ENCODE measurements around the gene MAB21L4. TPM values are rescaled to one million over a fixed set of nuclear protein-coding genes. Genes with fewer than 3 reads are reported as not detected.

Gene MAB21L4
- total and polyA plus RNA-seq, 7 experiments from 2014 or later, result not detected

- Mint-ChIP-seq H3K27me3 (peaks cover 0 to 4% (median 0%) of the 10 kb centered on the region in 5 donors), H3K36me3 (no peaks in the 10 kb centered on the region), H3K4me3 (no peak overlapping the region), H3K27ac (no peak overlapping the region), H3K4me1 (no peaks in the 10 kb centered on the region), H3K9me3 (peaks cover 0 to 1% (median 0%) of the 10 kb centered on the region in 11 donors)
- no peaks in the 10 kb centered on the region for H3K27me3 ChIP-seq (ENCODE audit: control insufficient read depth in 2 of 2, insufficient read depth in 2 of 2, low read length in 2 of 2)
- no peaks in the 10 kb centered on the region for H3K9me3 ChIP-seq (ENCODE audit: control insufficient read depth in 2 of 3, low read length in 3 of 3)
- ATAC-seq, result no peak
- ChIA-PET POLR2A (no interaction called here), CTCF (no interaction called here)
- intact Hi-C loops (cut with micrococcal nuclease), result no loop called here
- no peaks in the 10 kb centered on the region for H3K4me1 ChIP-seq (ENCODE audit: control insufficient read depth in 2 of 2, insufficient read depth in 2 of 2, low read length in 2 of 2)
- H3K27ac ChIP-seq (ENCODE audit: low read depth, low read length), result no peak overlapping the region
- H3K36me3 ChIP-seq (ENCODE audit: control insufficient read depth in 2 of 3, insufficient read depth in 3 of 3, low read length in 3 of 3), result no peaks in the 10 kb centered on the region
- DNase-seq, result peak in 2 of 9 donors; percentile 2 to 15
- no peak overlapping the region for H3K4me3 ChIP-seq (ENCODE audit: low read length)
Observed at GRCh38 chr2:240928476-240929363, 32.8 kb upstream of the MAB21L4 start.

GRCh38 chr2:240927390-240927781, 31.4 kb upstream of the MAB21L4 start:
- no peaks in the 10 kb centered on the region for H3K36me3 ChIP-seq (ENCODE audit: control insufficient read depth in 2 of 3, insufficient read depth in 3 of 3, low read length in 3 of 3)
- no peak for ATAC-seq

GRCh38 chr2:240926516-240927389, 30.8 kb upstream of the MAB21L4 start:
- Mint-ChIP-seq H3K4me3 (no peak overlapping the region), H3K27ac (peak overlapping the region in 1 of 9 donors; percentile 2), H3K36me3 (no peaks in the 10 kb centered on the region), H3K4me1 (no peaks in the 10 kb centered on the region), H3K27me3 (peaks cover 0 to 4% (median 0%) of the 10 kb centered on the region in 5 donors), H3K9me3 (peaks cover 0 to 1% (median 0%) of the 10 kb centered on the region in 11 donors)
- Histone ChIP-seq H3K4me3 (ENCODE audit: low read length) (no peak overlapping the region), H3K27ac (ENCODE audit: low read depth, low read length) (no peak overlapping the region), H3K4me1 (ENCODE audit: control insufficient read depth in 2 of 2, insufficient read depth in 2 of 2, low read length in 2 of 2) (no peaks in the 10 kb centered on the region), H3K36me3 (ENCODE audit: control insufficient read depth in 2 of 3, insufficient read depth in 3 of 3, low read length in 3 of 3) (no peaks in the 10 kb centered on the region), H3K27me3 (ENCODE audit: control insufficient read depth in 2 of 2, insufficient read depth in 2 of 2, low read length in 2 of 2) (no peaks in the 10 kb centered on the region), H3K9me3 (ENCODE audit: control insufficient read depth in 2 of 3, low read length in 3 of 3) (no peaks in the 10 kb centered on the region)
- POLR2A ChIA-PET, result no interaction called here
- DNase-seq, result peak in 2 of 9 donors; percentile 9 to 19
- CTCF ChIA-PET, result no interaction called here
- intact Hi-C loops (cut with micrococcal nuclease), result no loop called here
- no peak for ATAC-seq

More at GRCh38 chr2:240927390-240927781, 31.4 kb upstream of the MAB21L4 start:
- H3K27me3 ChIP-seq (ENCODE audit: control insufficient read depth in 2 of 2, insufficient read depth in 2 of 2, low read length in 2 of 2), result no peaks in the 10 kb centered on the region
- CTCF ChIA-PET, result interaction anchor here (0.6 kb wide), 1 partner anchor 719 kb away, joined by 3 read pairs; no protein-coding TSS in a partner anchor
- Mint-ChIP-seq H3K27me3 (peaks cover 0 to 4% (median 0%) of the 10 kb centered on the region in 5 donors), H3K4me1 (no peaks in the 10 kb centered on the region), H3K9me3 (peaks cover 0 to 1% (median 0%) of the 10 kb centered on the region in 11 donors), H3K27ac (peak overlapping the region in 1 of 9 donors; percentile 2), H3K36me3 (no peaks in the 10 kb centered on the region), H3K4me3 (no peak overlapping the region)
- no peak overlapping the region for H3K4me3 ChIP-seq (ENCODE audit: low read length)
- no peaks in the 10 kb centered on the region for H3K9me3 ChIP-seq (ENCODE audit: control insufficient read depth in 2 of 3, low read length in 3 of 3)
- intact Hi-C loops (cut with micrococcal nuclease), result no loop called here
- H3K4me1 ChIP-seq (ENCODE audit: control insufficient read depth in 2 of 2, insufficient read depth in 2 of 2, low read length in 2 of 2), result no peaks in the 10 kb centered on the region
- no peak overlapping the region for H3K27ac ChIP-seq (ENCODE audit: low read depth, low read length)
- DNase-seq, result no peak
- POLR2A ChIA-PET, result no interaction called here

- Mint-ChIP-seq H3K27ac (no peak overlapping the region), H3K4me3 (no peak overlapping the region), H3K4me1 (no peaks in the 10 kb centered on the region), H3K9me3 (peaks cover 0 to 1% (median 0%) of the 10 kb centered on the region in 11 donors), H3K27me3 (peaks cover 0 to 4% (median 0%) of the 10 kb centered on the region in 5 donors), H3K36me3 (no peaks in the 10 kb centered on the region)
- H3K27me3 ChIP-seq (ENCODE audit: control insufficient read depth in 2 of 2, insufficient read depth in 2 of 2, low read length in 2 of 2), result no peaks in the 10 kb centered on the region
- intact Hi-C loops (cut with micrococcal nuclease), result no loop called here
- CTCF ChIA-PET, result no interaction called here
- H3K4me1 ChIP-seq (ENCODE audit: control insufficient read depth in 2 of 2, insufficient read depth in 2 of 2, low read length in 2 of 2), result no peaks in the 10 kb centered on the region
- H3K9me3 ChIP-seq (ENCODE audit: control insufficient read depth in 2 of 3, low read length in 3 of 3), result no peaks in the 10 kb centered on the region
- DNase-seq (peak in 2 of 9 donors; percentile 3 to 20), ATAC-seq (peak; percentile 20)
- H3K4me3 ChIP-seq (ENCODE audit: low read length), result no peak overlapping the region
- H3K36me3 ChIP-seq (ENCODE audit: control insufficient read depth in 2 of 3, insufficient read depth in 3 of 3, low read length in 3 of 3), result no peaks in the 10 kb centered on the region
- H3K27ac ChIP-seq (ENCODE audit: low read depth, low read length), result no peak overlapping the region
- POLR2A ChIA-PET, result no interaction called here
Observed at GRCh38 chr2:240925568-240926515, 29.9 kb upstream of the MAB21L4 start.

GRCh38 chr2:240925191-240925567, 29.2 kb upstream of the MAB21L4 start:
- no peaks in the 10 kb centered on the region for H3K4me1 ChIP-seq (ENCODE audit: control insufficient read depth in 2 of 2, insufficient read depth in 2 of 2, low read length in 2 of 2)
- peaks cover 0 to 4% (median 0%) of the 10 kb centered on the region in 5 donors for H3K27me3 Mint-ChIP-seq
- H3K4me3 Mint-ChIP-seq, result no peak overlapping the region
- POLR2A ChIA-PET, result no interaction called here
- no peaks in the 10 kb centered on the region for H3K36me3 Mint-ChIP-seq
- DNase-seq, result peak in 1 of 9 donors; percentile 19
- no peaks in the 10 kb centered on the region for H3K4me1 Mint-ChIP-seq
- H3K27me3 ChIP-seq (ENCODE audit: control insufficient read depth in 2 of 2, insufficient read depth in 2 of 2, low read length in 2 of 2), result no peaks in the 10 kb centered on the region
- H3K27ac Mint-ChIP-seq, result no peak overlapping the region
- no peak overlapping the region for H3K4me3 ChIP-seq (ENCODE audit: low read length)
- peaks cover 0 to 1% (median 0%) of the 10 kb centered on the region in 11 donors for H3K9me3 Mint-ChIP-seq
- ATAC-seq, result peak; percentile 33
- H3K27ac ChIP-seq (ENCODE audit: low read depth, low read length), result no peak overlapping the region
- intact Hi-C loops (cut with micrococcal nuclease), result no loop called here
- H3K9me3 ChIP-seq (ENCODE audit: control insufficient read depth in 2 of 3, low read length in 3 of 3), result no peaks in the 10 kb centered on the region
- CTCF ChIA-PET, result no interaction called here
- no peaks in the 10 kb centered on the region for H3K36me3 ChIP-seq (ENCODE audit: control insufficient read depth in 2 of 3, insufficient read depth in 3 of 3, low read length in 3 of 3)

- Mint-ChIP-seq H3K4me3 (no peak overlapping the region), H3K4me1 (no peaks in the 10 kb centered on the region), H3K9me3 (peaks cover 0 to 1% (median 0%) of the 10 kb centered on the region in 11 donors), H3K27ac (no peak overlapping the region), H3K36me3 (no peaks in the 10 kb centered on the region), H3K27me3 (no peaks in the 10 kb centered on the region)
- H3K9me3 ChIP-seq (ENCODE audit: control insufficient read depth in 2 of 3, low read length in 3 of 3), result no peaks in the 10 kb centered on the region
- no peaks in the 10 kb centered on the region for H3K27me3 ChIP-seq (ENCODE audit: control insufficient read depth in 2 of 2, insufficient read depth in 2 of 2, low read length in 2 of 2)
- ATAC-seq (no peak), DNase-seq (peak in 2 of 9 donors; percentile 2 to 10)
- CTCF ChIA-PET, result no interaction called here
- intact Hi-C loops (cut with micrococcal nuclease), result no loop called here
- POLR2A ChIA-PET, result no interaction called here
- no peaks in the 10 kb centered on the region for H3K36me3 ChIP-seq (ENCODE audit: control insufficient read depth in 2 of 3, insufficient read depth in 3 of 3, low read length in 3 of 3)
- H3K4me3 ChIP-seq (ENCODE audit: low read length), result no peak overlapping the region
- H3K27ac ChIP-seq (ENCODE audit: low read depth, low read length), result no peak overlapping the region
- no peaks in the 10 kb centered on the region for H3K4me1 ChIP-seq (ENCODE audit: control insufficient read depth in 2 of 2, insufficient read depth in 2 of 2, low read length in 2 of 2)
Observed at GRCh38 chr2:240922982-240923537, 27.1 kb upstream of the MAB21L4 start.
